Pancreas (tissue), 10 donors: ENCODE measurements around the gene PHB1. TPM values are rescaled to one million over a fixed set of nuclear protein-coding genes. Genes with fewer than 3 reads are reported as not detected.
"Not testable (repeated sequence)": the region's sequence is repeated elsewhere in the genome, so short reads cannot be mapped to it uniquely, and the experiment has no call there.

Experiments used
- ATAC-seq, 4 donors: fragments of 200-7000 bp; cut with Tn5 transposase; one replicate each; pipeline versions ENCODE4 v1.8.0 to v1.9.1; 2020; ENCODE audit warnings: mild to moderate bottlenecking in 4 of 4, moderate library complexity in 4 of 4
- DNase-seq, 6 donors: peaks; one replicate each; pipeline ENCODE4 v3.0.0-alpha.2; 2020
- FAIRE-seq: peaks from 2 replicates; lab custom pipeline; 2012; peaks lifted over from hg19 to GRCh38; lab: Jason Lieb, UNC
- H3K27ac ChIP-seq, 4 donors: fragments of 200-600 bp; sonication (generic); 1 replicate in 3 of 4; 2 replicates in 1 of 4; pipeline versions ENCODE4 v1.5.0 to v1.8.0; 2020
- H3K27me3 ChIP-seq, 4 donors: fragments of 200-600 bp; one replicate each; pipeline ENCODE4 v1.8.0; 2021
- H3K36me3 ChIP-seq, 3 donors: fragments of 200-600 bp; sonication (generic) in 1 of 3; one replicate each; pipeline versions ENCODE4 v1.5.0 to v1.8.0; 2020 to 2021
- H3K4me1 ChIP-seq, 3 donors: fragments of 200-600 bp; one replicate each; pipeline ENCODE4 v1.8.0; 2021
- H3K4me3 ChIP-seq, 4 donors: fragments of 200-600 bp; sonication (generic) in 2 of 4; one replicate each; pipeline versions ENCODE4 v1.5.0 to v1.8.0; 2020 to 2021
- H3K9me3 ChIP-seq, 4 donors: fragments of 200-600 bp; one replicate each; pipeline ENCODE4 v1.8.0; 2021
- WGBS, 2 donors: extraction: QIAGEN DNeasy Blood & Tissue Kit; methylation state at CpG; one replicate each; pipeline ENCODE4 v1.1.7; 2013; 5-methylcytosine and 5-hydroxymethylcytosine counted together
- intact Hi-C, 3 donors: fragments of 100-400 bp; cut with DNase I; formaldehyde crosslinking; loops; one replicate each; pipeline versions ENCODE4 v1.11.1 to v1.14.2; 2022
- polyA plus RNA-seq, 2 donors: library from polyadenylated mRNA; stranded (reverse); fragments of 200-250 nt; gene quantifications; one replicate each; pipeline ENCODE4 v1.2.3, GENCODE V29; 2013
- total RNA-seq, 6 donors: library from RNA; stranded (reverse); fragmentation: NEBNext Ultra II Directional in 4 of 6; extraction: Animal tissue kit (Norgen Biotek cat#: 25700) in 4 of 6; gene quantifications; one replicate each; pipeline versions ENCODE4 v1.2.1 to v1.2.4, GENCODE V29; 2021 to 2023
- TF ChIP-seq, protein P1 (sequence below), 4 donors: fragments of 200-600 bp; sonication (generic) in 3 of 4; IDR thresholded peaks; one replicate each; pipeline versions ENCODE4 v1.5.0 to v1.8.0; 2021; ENCODE audit warnings: antibody characterized with exemption in 4 of 4
- donor health status: healthy with polysubstance abuse.
- donor health status: DM: no; HTN: no; CAD: no; lungs with moderate emphysema.
- donor health status: DM: no; HTN: no; CAD: no.
- donor health status: control.
- donor health status: control.
- donor health status: Bipolar disorder and iron deficiency.
- donor health status: DM: yes; HTN: yes; CAD: no.
- donor health status: DM: no; HTN: no; CAD: no.
- donor health status: DM: no; HTN: no; CAD: no.
- donor health status: DM: yes; HTN: yes; CAD: no.

Gene PHB1
- total and polyA plus RNA-seq, 8 donors, result 30.1 to 71.8 (median 55.7) TPM

DNA sequence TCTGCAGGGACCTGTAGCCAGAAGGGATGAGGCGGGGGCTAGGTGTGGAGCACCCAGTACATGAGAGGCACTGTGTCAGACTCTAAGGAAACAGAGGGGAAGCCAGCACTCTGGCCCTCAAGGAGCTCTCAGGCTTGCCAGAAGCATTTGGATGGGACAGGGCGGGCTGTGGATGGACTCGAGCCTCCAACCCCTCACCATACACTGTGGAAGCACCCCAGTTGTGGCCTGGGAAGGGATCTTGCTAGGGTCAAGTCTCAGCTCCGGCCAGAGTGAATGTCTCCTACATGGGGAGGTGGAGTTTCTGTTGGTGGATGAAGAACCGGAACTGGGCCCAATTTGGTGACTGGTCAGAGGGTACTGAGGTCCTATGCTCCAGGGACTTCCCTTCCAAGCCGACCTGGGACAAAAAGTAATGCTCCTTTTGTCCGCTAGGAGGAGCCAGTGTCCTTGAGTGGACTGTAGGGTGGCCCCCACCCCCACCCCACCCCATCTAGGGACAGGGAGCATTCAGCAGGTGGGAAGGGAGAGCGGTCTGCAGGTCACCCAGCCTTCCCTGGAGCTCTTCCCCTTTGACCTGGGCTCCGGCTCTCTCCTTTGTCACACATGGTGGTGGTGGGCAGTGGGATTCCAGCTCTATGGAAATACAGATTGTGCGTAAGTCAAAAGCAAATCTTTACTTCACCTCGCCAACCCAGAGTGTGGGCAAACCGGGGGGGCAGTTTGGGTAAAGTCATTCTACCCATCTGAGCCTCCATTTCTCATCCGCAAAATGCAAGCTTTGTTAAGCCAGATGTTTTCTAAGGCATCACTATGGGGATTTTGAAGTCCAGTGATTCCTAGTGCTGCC lies 20.4 kb upstream of the PHB1 start:
- no peak for FAIRE-seq
- Histone ChIP-seq H3K27me3 (peaks cover 0 to 4% (median 0%) of the 10 kb centered on the region in 4 donors), H3K36me3 (no peaks in the 10 kb centered on the region), H3K4me1 (no peaks in the 10 kb centered on the region), H3K27ac (no peak overlapping the region), H3K4me3 (no peak overlapping the region), H3K9me3 (no peaks in the 10 kb centered on the region)
- TF ChIP-seq, protein P1, sequence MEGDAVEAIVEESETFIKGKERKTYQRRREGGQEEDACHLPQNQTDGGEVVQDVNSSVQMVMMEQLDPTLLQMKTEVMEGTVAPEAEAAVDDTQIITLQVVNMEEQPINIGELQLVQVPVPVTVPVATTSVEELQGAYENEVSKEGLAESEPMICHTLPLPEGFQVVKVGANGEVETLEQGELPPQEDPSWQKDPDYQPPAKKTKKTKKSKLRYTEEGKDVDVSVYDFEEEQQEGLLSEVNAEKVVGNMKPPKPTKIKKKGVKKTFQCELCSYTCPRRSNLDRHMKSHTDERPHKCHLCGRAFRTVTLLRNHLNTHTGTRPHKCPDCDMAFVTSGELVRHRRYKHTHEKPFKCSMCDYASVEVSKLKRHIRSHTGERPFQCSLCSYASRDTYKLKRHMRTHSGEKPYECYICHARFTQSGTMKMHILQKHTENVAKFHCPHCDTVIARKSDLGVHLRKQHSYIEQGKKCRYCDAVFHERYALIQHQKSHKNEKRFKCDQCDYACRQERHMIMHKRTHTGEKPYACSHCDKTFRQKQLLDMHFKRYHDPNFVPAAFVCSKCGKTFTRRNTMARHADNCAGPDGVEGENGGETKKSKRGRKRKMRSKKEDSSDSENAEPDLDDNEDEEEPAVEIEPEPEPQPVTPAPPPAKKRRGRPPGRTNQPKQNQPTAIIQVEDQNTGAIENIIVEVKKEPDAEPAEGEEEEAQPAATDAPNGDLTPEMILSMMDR (IDR thresholded peaks at IDR 0.05), result peak; percentile 46 to 70 (median 58)
- WGBS, 2 donors, result 52 to 63% methylated on average over 13 of the region's 13 CpGs
- intact Hi-C loops, result loop anchor here in 2 of 3 donors (5.0 to 10.0 kb wide), 2 partner anchors 117 to 120 kb away; no protein-coding TSS in a partner anchor
- peak in 2 of 6 donors; percentile 36 to 46 for DNase-seq
- ATAC-seq, result peak in 3 of 4 donors; percentile 46 to 70 (median 69)

DNA sequence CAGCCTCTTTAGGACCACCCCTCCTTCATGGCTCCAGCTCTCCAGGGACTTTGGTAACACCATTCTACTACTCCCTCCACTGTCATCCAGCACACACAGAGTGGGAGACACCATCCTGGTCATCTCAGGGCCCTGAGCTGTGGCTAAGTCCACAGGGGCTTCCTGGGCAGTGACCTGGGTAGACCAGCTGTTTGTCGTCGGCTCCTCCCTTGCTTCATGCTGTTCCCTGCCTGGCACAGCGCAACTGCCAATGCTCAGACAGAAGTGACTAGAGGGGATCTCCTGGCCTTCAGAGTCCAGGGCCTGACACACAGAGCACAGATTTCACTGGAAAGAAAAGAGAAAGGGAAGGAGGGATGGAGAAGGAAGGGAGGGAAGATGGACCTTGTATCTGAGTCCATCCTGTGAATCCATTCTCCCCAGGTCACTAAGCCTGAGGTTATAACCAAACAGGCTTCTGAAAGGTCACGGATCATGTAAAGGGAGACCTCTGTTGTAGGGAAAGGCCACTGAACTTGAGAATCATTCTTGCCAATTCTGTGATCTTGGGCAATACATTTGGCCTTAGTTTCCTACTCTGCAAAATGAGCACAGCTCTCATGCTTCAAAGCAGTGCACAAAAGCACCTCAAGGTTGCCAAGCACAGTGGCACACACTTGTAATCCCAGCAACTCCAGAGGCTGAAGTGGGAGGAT lies 18.5 kb upstream of the PHB1 start:
- H3K9me3 ChIP-seq, result no peaks in the 10 kb centered on the region
- no peak for FAIRE-seq
- TF ChIP-seq, protein P1 (IDR thresholded peaks at IDR 0.05), result no peak
- 71 to 82% methylated on average over 4 of the region's 4 CpGs for WGBS, 2 donors
- H3K4me3 ChIP-seq, result no peak overlapping the region
- intact Hi-C loops, result loop anchor here in 1 of 3 donors (10.0 kb wide), 1 partner anchor 122 kb away; no protein-coding TSS in a partner anchor
- H3K27me3 ChIP-seq, result no peaks in the 10 kb centered on the region
- no peak for ATAC-seq
- no peaks in the 10 kb centered on the region for H3K36me3 ChIP-seq
- no peaks in the 10 kb centered on the region for H3K4me1 ChIP-seq
- DNase-seq, result no peak
- no peak overlapping the region for H3K27ac ChIP-seq

DNA sequence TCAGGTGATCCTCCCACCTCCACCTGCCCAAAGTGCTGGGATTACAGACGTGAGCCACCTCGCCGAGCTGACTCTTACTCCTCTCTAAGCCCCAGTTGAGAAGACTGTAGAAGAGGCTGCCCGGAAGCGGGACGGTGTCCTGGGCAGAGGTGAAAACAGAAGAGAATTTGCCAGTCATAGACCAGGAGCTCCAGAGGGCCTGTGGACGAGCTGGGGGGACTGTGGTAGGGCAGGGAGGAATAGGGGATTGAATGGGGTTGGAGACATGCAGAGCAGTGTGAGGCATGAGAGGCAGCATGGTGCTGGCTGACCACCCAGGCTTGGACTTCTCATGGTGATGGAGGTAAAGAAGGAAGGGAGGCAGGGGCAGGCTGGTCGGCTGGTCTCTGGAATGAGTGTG lies 17.1 kb upstream of the PHB1 start:
- 69 to 74% methylated on average over 8 of the region's 8 CpGs for WGBS, 2 donors
- ATAC-seq, result no peak
- TF ChIP-seq, protein P1 (IDR thresholded peaks at IDR 0.05), result no peak
- no peaks in the 10 kb centered on the region for H3K27me3 ChIP-seq
- intact Hi-C loops, result loop anchor here in 1 of 3 donors (10.0 kb wide), 1 partner anchor 123 kb away; no protein-coding TSS in a partner anchor
- no peaks in the 10 kb centered on the region for H3K9me3 ChIP-seq
- H3K4me3 ChIP-seq, result no peak overlapping the region
- no peak overlapping the region for H3K27ac ChIP-seq
- no peak for FAIRE-seq
- no peaks in the 10 kb centered on the region for H3K4me1 ChIP-seq
- DNase-seq, result no peak
- H3K36me3 ChIP-seq, result no peaks in the 10 kb centered on the region

DNA sequence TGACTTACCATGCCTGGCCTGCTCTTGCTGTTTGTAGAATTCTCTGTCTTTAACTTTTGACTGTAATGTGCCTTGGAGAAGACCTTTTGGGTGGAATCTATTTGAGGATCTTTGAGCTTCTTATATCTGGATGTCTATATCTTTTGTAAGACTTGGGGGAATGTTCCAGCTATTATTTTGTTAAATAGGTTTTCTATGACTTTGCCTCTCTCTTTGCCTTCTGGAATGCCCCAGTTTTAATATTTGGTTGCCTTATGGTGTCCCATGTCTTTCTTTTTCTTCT lies 10.3 kb upstream of the PHB1 start:
- no peak overlapping the region for H3K4me3 ChIP-seq
- TF ChIP-seq, protein P1 (IDR thresholded peaks at IDR 0.05), result no peak
- no peaks in the 10 kb centered on the region for H3K36me3 ChIP-seq
- no peaks in the 10 kb centered on the region for H3K27me3 ChIP-seq
- no peaks in the 10 kb centered on the region for H3K4me1 ChIP-seq
- ATAC-seq (no peak), DNase-seq (no peak), FAIRE-seq (no peak)
- no peak overlapping the region for H3K27ac ChIP-seq
- intact Hi-C loops, result no loop called here
- no peaks in the 10 kb centered on the region for H3K9me3 ChIP-seq

DNA sequence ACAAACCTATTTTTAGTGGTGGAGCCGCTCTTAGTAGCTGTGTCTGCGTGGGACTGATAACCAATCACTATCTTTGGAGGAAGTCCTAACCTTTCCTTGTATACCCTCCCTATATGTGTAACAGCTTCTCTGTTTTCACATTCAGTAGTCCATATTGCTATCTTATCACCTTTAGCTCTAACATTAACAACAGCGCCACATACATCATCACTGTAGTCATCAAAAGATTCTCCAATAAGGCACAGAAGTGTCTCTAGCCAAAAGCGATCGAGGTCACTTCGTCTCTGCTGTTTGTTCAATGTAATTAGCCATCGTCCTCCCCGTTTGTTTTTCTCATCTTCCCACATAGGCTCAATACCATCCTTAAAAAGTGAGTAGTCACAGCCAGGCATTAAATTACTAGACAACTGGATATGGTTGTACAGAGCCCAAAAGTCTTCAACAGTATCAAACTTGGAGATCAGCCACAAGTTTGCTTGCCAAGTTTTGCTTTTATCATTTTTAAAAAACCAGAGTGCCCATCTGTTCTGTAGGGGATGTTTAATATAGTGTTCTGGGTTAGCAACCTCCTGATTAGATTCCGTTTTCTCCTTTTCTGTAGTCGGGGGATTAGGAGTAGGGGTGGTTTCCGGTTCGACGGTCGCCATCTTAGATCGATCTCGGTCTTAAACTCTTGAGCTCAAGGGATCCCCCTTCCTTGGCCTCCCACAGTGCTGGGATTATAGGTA lies 9.8 kb upstream of the PHB1 start:
- intact Hi-C loops, ATAC-seq, H3K27me3 ChIP-seq: not testable (repeated sequence)

More for the DNA sequence above, 9.8 kb upstream of the PHB1 start:
- DNase-seq, H3K4me3 ChIP-seq, H3K36me3 ChIP-seq, H3K27ac ChIP-seq, H3K9me3 ChIP-seq, H3K4me1 ChIP-seq, FAIRE-seq: not testable (repeated sequence)
- WGBS, 2 donors, result 58 to 71% methylated on average over 15 to 16 of the region's 16 CpGs
